ENCODE data around the gene TSPAN18.

Gene TSPAN18

GRCh38 chr11:44930588-44931302, 204.0 kb downstream of the TSPAN18 start:
- DNase-seq, result no peak

- no peak for DNase-seq
Observed at GRCh38 chr11:44931466-44931865, 204.7 kb downstream of the TSPAN18 start.

GRCh38 chr11:44934110-44934509, 207.3 kb downstream of the TSPAN18 start:
- DNase-seq, result no peak

- DNase-seq, result no peak
Observed at GRCh38 chr11:44934735-44935250, 208.0 kb downstream of the TSPAN18 start.

GRCh38 chr11:44936525-44936924, 209.8 kb downstream of the TSPAN18 start:
- DNase-seq, result peak; percentile 46 to 61

- DNase-seq, result no peak
Observed at GRCh38 chr11:44936951-44937543, 210.3 kb downstream of the TSPAN18 start.

- no peak for DNase-seq
Observed at GRCh38 chr11:44938066-44938691, 211.4 kb downstream of the TSPAN18 start.

- DNase-seq, result no peak
Observed at GRCh38 chr11:44939673-44940395, 213.1 kb downstream of the TSPAN18 start.

- no peak for DNase-seq
Observed at GRCh38 chr11:44940404-44940803, 213.6 kb downstream of the TSPAN18 start.

- no peak for DNase-seq
Observed at GRCh38 chr11:44940835-44941234, 214.1 kb downstream of the TSPAN18 start.

GRCh38 chr11:44941259-44942021, 214.7 kb downstream of the TSPAN18 start:
- DNase-seq, result no peak

GRCh38 chr11:44942029-44942955, 215.5 kb downstream of the TSPAN18 start:
- no peak for DNase-seq

GRCh38 chr11:44943118-44943517, 216.4 kb downstream of the TSPAN18 start:
- DNase-seq, result no peak

- DNase-seq, result no peak
Observed at GRCh38 chr11:44943696-44944095, 216.9 kb downstream of the TSPAN18 start.

- no peak for DNase-seq
Observed at GRCh38 chr11:44944181-44944852, 217.6 kb downstream of the TSPAN18 start.

GRCh38 chr11:44944853-44945235, 218.1 kb downstream of the TSPAN18 start:
- no peak for DNase-seq

- DNase-seq, result no peak
Observed at GRCh38 chr11:44945666-44946065, 218.9 kb downstream of the TSPAN18 start.

GRCh38 chr11:44946263-44946662, 219.5 kb downstream of the TSPAN18 start:
- no peak for DNase-seq

- no peak for DNase-seq
Observed at GRCh38 chr11:44947114-44947513, 220.4 kb downstream of the TSPAN18 start.

- DNase-seq, result no peak
Observed at GRCh38 chr11:44948155-44948554, 221.4 kb downstream of the TSPAN18 start.
